WTC11 (cell line): Measurements from ENCODE around the gene RAPGEF6. TPM values are rescaled to one million over a fixed set of nuclear protein-coding genes. Genes with fewer than 3 reads are reported as not detected.
A peak's percentile ranks its signal among the peaks of the same experiment; 100 is the strongest.

Experiments
- ATAC-seq: fragments of 200-7000 bp; cut with Tn5 transposase; 2 replicates; pipeline ENCODE4 v1.10.0; 2021; ENCODE audit warnings: mild to moderate bottlenecking, moderate library complexity
- CTCF ChIA-PET: fragments of 300-600 bp; sonication (Branson Sonifier 250); formaldehyde crosslinking; loops from one replicate; lab custom pipeline; 2021; ENCODE audit warnings: antibody characterized with exemption; lab: Charles Lee
- POLR2A ChIA-PET: fragments of 350-600 bp; sonication (Branson Sonifier 250); formaldehyde crosslinking; loops from one replicate; lab custom pipeline; 2021; ENCODE audit warnings: antibody characterized with exemption; lab: Charles Lee
- DNase-seq: peaks from one replicate; pipeline ENCODE4 v3.0.0; 2021; ENCODE audit warnings: low spot score
- H3K27ac Mint-ChIP-seq: 2 replicates; pipeline ENCODE4 v1.8.0; 2021; ENCODE audit warnings: mixed read lengths
- H3K27me3 Mint-ChIP-seq: 2 replicates; pipeline ENCODE4 v1.8.0; 2021; ENCODE audit warnings: low read depth, mild to moderate bottlenecking, moderate library complexity, mixed read lengths
- H3K36me3 Mint-ChIP-seq: 2 replicates; pipeline ENCODE4 v1.8.0; 2021; ENCODE audit warnings: mixed read lengths
- H3K4me1 Mint-ChIP-seq: 2 replicates; pipeline ENCODE4 v1.8.0; 2022; ENCODE audit warnings: mixed read lengths
- H3K4me3 Mint-ChIP-seq: 2 replicates; pipeline ENCODE4 v1.8.0; 2021; ENCODE audit warnings: mild to moderate bottlenecking, moderate library complexity, mixed read lengths
- H3K9me3 Mint-ChIP-seq: 2 replicates; pipeline ENCODE4 v1.8.0; 2021; ENCODE audit warnings: mixed read lengths
- ARID4B ChIP-seq: sonication (generic); formaldehyde crosslinking; IDR thresholded peaks from 2 replicates; pipeline ENCODE4 v1.8.0; 2023; ENCODE audit warnings: missing genetic modification reagents, mild to moderate bottlenecking, borderline replicate concordance
- ATF1 ChIP-seq: sonication (generic); formaldehyde crosslinking; IDR thresholded peaks from 2 replicates; pipeline ENCODE4 v1.8.1; 2023; ENCODE audit warnings: mild to moderate bottlenecking, moderate library complexity, missing genetic modification reagents
- ATF3 ChIP-seq: sonication (generic); formaldehyde crosslinking; conservative IDR thresholded peaks from 2 replicates; pipeline ENCODE4 v1.8.1; 2022; ENCODE audit warnings: mild to moderate bottlenecking, missing genetic modification reagents
- CDX4 ChIP-seq: fragments of 250-450 bp; sonication (Bioruptor Pico); IDR thresholded peaks from 2 replicates; pipeline ENCODE4 v1.9.0; 2021; ENCODE audit warnings: moderate library complexity, mild to moderate bottlenecking, inconsistent platforms, borderline replicate concordance
- EMX1 ChIP-seq: fragments of 250-450 bp; sonication (Bioruptor Pico); IDR thresholded peaks from 2 replicates; pipeline ENCODE4 v1.8.0; 2021; ENCODE audit warnings: mild to moderate bottlenecking
- GABPB1 ChIP-seq: sonication (generic); formaldehyde crosslinking; IDR thresholded peaks from 2 replicates; pipeline ENCODE4 v1.8.1; 2023; ENCODE audit warnings: mild to moderate bottlenecking, missing genetic modification reagents
- GTF2I ChIP-seq: fragments of 250-450 bp; sonication (Bioruptor Pico); conservative IDR thresholded peaks from 2 replicates; pipeline ENCODE4 v1.4.0; 2021; ENCODE audit warnings: mild to moderate bottlenecking
- IRF2 ChIP-seq: sonication (generic); formaldehyde crosslinking; IDR thresholded peaks from 2 replicates; pipeline ENCODE4 v1.8.0; 2022; ENCODE audit warnings: low read depth, missing genetic modification reagents, borderline replicate concordance
- MLX ChIP-seq: sonication (generic); formaldehyde crosslinking; IDR thresholded peaks from 2 replicates; pipeline ENCODE4 v1.8.1; 2023; ENCODE audit warnings: mild to moderate bottlenecking, missing genetic modification reagents, moderate library complexity
- NFATC4 ChIP-seq: fragments of 250-450 bp; sonication (Bioruptor Pico); IDR thresholded peaks from 2 replicates; pipeline ENCODE4 v1.9.0; 2021; ENCODE audit warnings: mild to moderate bottlenecking
- NR1H2 ChIP-seq: sonication (generic); formaldehyde crosslinking; IDR thresholded peaks from 2 replicates; pipeline ENCODE4 v1.9.0; 2021; ENCODE audit warnings: mild to moderate bottlenecking, moderate library complexity, missing genetic modification reagents
- OVOL2 ChIP-seq: fragments of 250-450 bp; sonication (Bioruptor Pico); IDR thresholded peaks from 2 replicates; pipeline ENCODE4 v1.9.0; 2021; ENCODE audit warnings: mild to moderate bottlenecking, borderline replicate concordance
- RELA ChIP-seq: sonication (generic); formaldehyde crosslinking; IDR thresholded peaks from 2 replicates; pipeline ENCODE4 v1.8.1; 2022; ENCODE audit warnings: missing genetic modification reagents, mild to moderate bottlenecking, borderline replicate concordance
- SMAD3 ChIP-seq: sonication (generic); formaldehyde crosslinking; IDR thresholded peaks from 2 replicates; pipeline ENCODE4 v1.8.0; 2022; ENCODE audit warnings: missing genetic modification reagents, mild to moderate bottlenecking, borderline replicate concordance
- TP53 ChIP-seq: sonication (generic); formaldehyde crosslinking; IDR thresholded peaks from 2 replicates; pipeline ENCODE4 v1.8.1; 2023; ENCODE audit warnings: mild to moderate bottlenecking, missing genetic modification reagents
- ZBTB21 ChIP-seq: sonication (generic); formaldehyde crosslinking; IDR thresholded peaks from 2 replicates; pipeline ENCODE4 v1.8.1; 2023; ENCODE audit warnings: mild to moderate bottlenecking, missing genetic modification reagents, borderline replicate concordance
- ZMAT4 ChIP-seq: fragments of 250-450 bp; sonication (Bioruptor Pico); IDR thresholded peaks from 2 replicates; pipeline ENCODE4 v1.9.0; 2021; ENCODE audit warnings: mild to moderate bottlenecking
- ZNF219 ChIP-seq: sonication (generic); formaldehyde crosslinking; IDR thresholded peaks from 2 replicates; pipeline ENCODE4 v1.8.0; 2023; ENCODE audit warnings: missing genetic modification reagents, mild to moderate bottlenecking, borderline replicate concordance
- ZNF232 ChIP-seq: sonication (generic); formaldehyde crosslinking; IDR thresholded peaks from 2 replicates; pipeline ENCODE4 v1.8.0; 2022; ENCODE audit warnings: mild to moderate bottlenecking, missing genetic modification reagents
- ZNF263 ChIP-seq: sonication (generic); formaldehyde crosslinking; IDR thresholded peaks from 2 replicates; pipeline ENCODE4 v1.8.1; 2022; ENCODE audit warnings: low read depth, mild to moderate bottlenecking, moderate library complexity, missing genetic modification reagents
- ZNF416 ChIP-seq: fragments of 250-450 bp; sonication (Bioruptor Pico); IDR thresholded peaks from 2 replicates; pipeline ENCODE4 v1.9.0; 2021; ENCODE audit warnings: mild to moderate bottlenecking, inconsistent platforms
- total RNA-seq: library from RNA; stranded (reverse); gene quantifications from 3 replicates; pipeline ENCODE4 v1.2.3, GENCODE V29; 2021

The RAPGEF6 gene
- total RNA-seq, 1 experiment from 2014 or later = 18.0 TPM

GRCh38 chr5:131617140-131617822 lies 17.7 kb downstream of the RAPGEF6 start:
- DNase-seq = no peak
- peaks cover 15% of the 10 kb centered on the region for H3K4me1 Mint-ChIP-seq
- H3K27ac Mint-ChIP-seq = peak overlapping the region; percentile 23
- no peak for ATAC-seq
- H3K9me3 Mint-ChIP-seq = no peaks in the 10 kb centered on the region
- H3K36me3 Mint-ChIP-seq = no peaks in the 10 kb centered on the region; the same call in none of the 2 replicates
- POLR2A ChIA-PET = no interaction called here
- TF ChIP-seq RELA (CRISPR knock-in tag) (no peak), ZBTB21 (CRISPR knock-in tag) (no peak), ARID4B (CRISPR knock-in tag) (no peak), GABPB1 (CRISPR knock-in tag) (no peak), ATF1 (CRISPR knock-in tag) (no peak), CDX4 (CRISPR knock-in tag) (no peak), ATF3 (CRISPR knock-in tag) (no peak), GTF2I (CRISPR knock-in tag) (no peak), ZNF416 (CRISPR knock-in tag) (no peak), SMAD3 (no peak), IRF2 (no peak), NR1H2 (CRISPR knock-in tag) (no peak), NFATC4 (CRISPR knock-in tag) (no peak), MLX (no peak), EMX1 (CRISPR knock-in tag) (no peak), ZNF263 (CRISPR knock-in tag) (no peak)
- TF ChIP-seq, all 79 proteins: peak for 0
- CTCF ChIA-PET = interaction anchor here (2.8 kb wide), 1 partner anchor 28 kb away, joined by 11 read pairs; no protein-coding TSS in a partner anchor
- Mint-ChIP-seq H3K27me3 (no peaks in the 10 kb centered on the region), H3K4me3 (no peak overlapping the region)

- ATAC-seq = no peak
- H3K4me1 Mint-ChIP-seq = peaks cover 16% of the 10 kb centered on the region
- H3K27ac Mint-ChIP-seq = no peak overlapping the region
- no peaks in the 10 kb centered on the region; the same call in 1 of the 2 replicates for H3K36me3 Mint-ChIP-seq
- no peaks in the 10 kb centered on the region for H3K9me3 Mint-ChIP-seq
- CTCF ChIA-PET = interaction anchor here (2.8 kb wide), 1 partner anchor 26 kb away, joined by 11 read pairs; no protein-coding TSS in a partner anchor
- H3K27me3 Mint-ChIP-seq = no peaks in the 10 kb centered on the region
- TF ChIP-seq IRF2 = no peak
- no peak for TF ChIP-seq ZMAT4 (CRISPR knock-in tag)
- TF ChIP-seq TP53 (CRISPR knock-in tag) = no peak
- TF ChIP-seq OVOL2 (CRISPR knock-in tag) = no peak
- no peak for TF ChIP-seq ZNF219
- no peak for TF ChIP-seq ZNF232 (CRISPR knock-in tag)
- no peak overlapping the region for H3K4me3 Mint-ChIP-seq
- POLR2A ChIA-PET = no interaction called here
- no peak for DNase-seq
Measured at GRCh38 chr5:131615957-131616356, 19.1 kb downstream of the RAPGEF6 start.
